Stomach (tissue), 4 donors: Measurements from ENCODE around the gene DPP6.

Experiments used
- EP300 ChIP-seq: sonication (generic); formaldehyde crosslinking; IDR thresholded peaks from one replicate; pipeline ENCODE4 v1.6.1; 2017; ENCODE audit warnings: antibody characterized with exemption
- POLR2A ChIP-seq, 4 donors: fragments of 450-650 bp; IDR thresholded peaks; one replicate each; pipeline ENCODE4 v1.6.1; 2016; ENCODE audit warnings: antibody characterized with exemption in 4 of 4, control low read depth in 2 of 4, mild to moderate bottlenecking in 1 of 4, moderate library complexity in 1 of 4
- POLR2AphosphoS5 ChIP-seq, 3 donors: sonication (generic); formaldehyde crosslinking; IDR thresholded peaks; one replicate each; pipeline ENCODE4 v1.6.1; 2016; ENCODE audit warnings: antibody characterized with exemption in 3 of 3
- TF ChIP-seq, protein P1 (sequence below), 7 experiments: fragments of 450-650 bp in 4 of 7; fragments of 200-600 bp in 3 of 7; sonication (generic) in 3 of 7; IDR thresholded peaks; one replicate each; pipeline ENCODE4 v1.5.1; 2016 to 2019; ENCODE audit warnings: antibody characterized with exemption in 7 of 7, control low read depth in 2 of 7, mild to moderate bottlenecking in 1 of 7

DNA sequence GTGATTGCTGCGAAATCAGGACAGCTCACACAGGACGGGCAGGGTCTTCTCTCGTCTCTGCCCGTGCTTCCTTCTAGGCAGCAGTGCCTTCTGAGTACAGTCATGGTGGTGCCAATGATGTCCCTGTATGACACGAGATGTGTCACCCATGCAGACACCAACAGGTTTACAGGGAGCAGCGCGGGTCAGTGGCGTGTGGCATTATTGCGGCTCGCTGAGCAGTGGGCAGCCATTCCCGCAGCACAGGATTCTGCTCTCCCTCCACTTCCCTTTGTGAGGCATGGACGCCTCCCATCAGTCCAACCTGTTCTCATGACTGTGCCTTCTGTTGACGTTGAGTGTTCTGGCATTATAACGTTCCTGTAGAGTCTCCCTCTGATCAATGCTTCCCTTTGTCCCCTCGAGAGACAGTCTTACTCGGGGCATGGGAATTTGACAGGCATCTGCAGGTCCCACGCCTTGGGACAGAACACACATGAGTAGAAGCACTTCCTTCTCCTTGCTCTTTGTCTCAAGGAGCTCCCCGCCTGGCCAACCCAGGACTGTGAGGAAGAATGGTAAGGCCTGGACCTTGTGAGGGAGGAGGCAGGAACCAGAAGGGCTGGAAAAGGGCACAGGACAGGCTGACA, 731.2 kb downstream of the DPP6 start:
- TF ChIP-seq, protein P1, sequence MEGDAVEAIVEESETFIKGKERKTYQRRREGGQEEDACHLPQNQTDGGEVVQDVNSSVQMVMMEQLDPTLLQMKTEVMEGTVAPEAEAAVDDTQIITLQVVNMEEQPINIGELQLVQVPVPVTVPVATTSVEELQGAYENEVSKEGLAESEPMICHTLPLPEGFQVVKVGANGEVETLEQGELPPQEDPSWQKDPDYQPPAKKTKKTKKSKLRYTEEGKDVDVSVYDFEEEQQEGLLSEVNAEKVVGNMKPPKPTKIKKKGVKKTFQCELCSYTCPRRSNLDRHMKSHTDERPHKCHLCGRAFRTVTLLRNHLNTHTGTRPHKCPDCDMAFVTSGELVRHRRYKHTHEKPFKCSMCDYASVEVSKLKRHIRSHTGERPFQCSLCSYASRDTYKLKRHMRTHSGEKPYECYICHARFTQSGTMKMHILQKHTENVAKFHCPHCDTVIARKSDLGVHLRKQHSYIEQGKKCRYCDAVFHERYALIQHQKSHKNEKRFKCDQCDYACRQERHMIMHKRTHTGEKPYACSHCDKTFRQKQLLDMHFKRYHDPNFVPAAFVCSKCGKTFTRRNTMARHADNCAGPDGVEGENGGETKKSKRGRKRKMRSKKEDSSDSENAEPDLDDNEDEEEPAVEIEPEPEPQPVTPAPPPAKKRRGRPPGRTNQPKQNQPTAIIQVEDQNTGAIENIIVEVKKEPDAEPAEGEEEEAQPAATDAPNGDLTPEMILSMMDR (IDR thresholded peaks at IDR 0.05): no peak
- TF ChIP-seq POLR2AphosphoS5 (IDR thresholded peaks at IDR 0.05): no peak
- TF ChIP-seq POLR2A (IDR thresholded peaks at IDR 0.05): no peak
- TF ChIP-seq EP300: no peak
